Stimulated activated CD4-positive, alpha-beta T cell treated with anti-CD3 and anti-CD28 coated beads, Interleukin-1b, Interleukin-23, amount 100 ng/mL, for 48 hours (primary cell): ENCODE measurements around the gene MAPK7.

ENCODE experiments used
- DNase-seq: peaks from one replicate; pipeline ENCODE4 v3.0.0-alpha.2; 2020

The MAPK7 gene

DNA sequence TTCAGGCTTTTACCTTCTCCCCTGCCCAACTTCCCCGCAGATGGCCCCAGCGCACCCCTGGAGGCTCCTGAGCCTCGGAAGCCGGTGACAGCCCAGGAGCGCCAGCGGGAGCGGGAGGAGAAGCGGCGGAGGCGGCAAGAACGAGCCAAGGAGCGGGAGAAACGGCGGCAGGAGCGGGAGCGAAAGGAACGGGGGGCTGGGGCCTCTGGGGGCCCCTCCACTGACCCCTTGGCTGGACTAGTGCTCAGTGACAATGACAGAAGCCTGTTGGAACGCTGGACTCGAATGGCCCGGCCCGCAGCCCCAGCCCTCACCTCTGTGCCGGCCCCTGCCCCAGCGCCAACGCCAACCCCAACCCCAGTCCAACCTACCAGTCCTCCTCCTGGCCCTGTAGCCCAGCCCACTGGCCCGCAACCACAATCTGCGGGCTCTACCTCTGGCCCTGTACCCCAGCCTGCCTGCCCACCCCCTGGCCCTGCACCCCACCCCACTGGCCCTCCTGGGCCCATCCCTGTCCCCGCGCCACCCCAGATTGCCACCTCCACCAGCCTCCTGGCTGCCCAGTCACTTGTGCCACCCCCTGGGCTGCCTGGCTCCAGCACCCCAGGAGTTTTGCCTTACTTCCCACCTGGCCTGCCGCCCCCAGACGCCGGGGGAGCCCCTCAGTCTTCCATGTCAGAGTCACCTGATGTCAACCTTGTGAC lies 3.6 kb downstream of the MAPK7 start:
- DNase-seq = no peak

DNA sequence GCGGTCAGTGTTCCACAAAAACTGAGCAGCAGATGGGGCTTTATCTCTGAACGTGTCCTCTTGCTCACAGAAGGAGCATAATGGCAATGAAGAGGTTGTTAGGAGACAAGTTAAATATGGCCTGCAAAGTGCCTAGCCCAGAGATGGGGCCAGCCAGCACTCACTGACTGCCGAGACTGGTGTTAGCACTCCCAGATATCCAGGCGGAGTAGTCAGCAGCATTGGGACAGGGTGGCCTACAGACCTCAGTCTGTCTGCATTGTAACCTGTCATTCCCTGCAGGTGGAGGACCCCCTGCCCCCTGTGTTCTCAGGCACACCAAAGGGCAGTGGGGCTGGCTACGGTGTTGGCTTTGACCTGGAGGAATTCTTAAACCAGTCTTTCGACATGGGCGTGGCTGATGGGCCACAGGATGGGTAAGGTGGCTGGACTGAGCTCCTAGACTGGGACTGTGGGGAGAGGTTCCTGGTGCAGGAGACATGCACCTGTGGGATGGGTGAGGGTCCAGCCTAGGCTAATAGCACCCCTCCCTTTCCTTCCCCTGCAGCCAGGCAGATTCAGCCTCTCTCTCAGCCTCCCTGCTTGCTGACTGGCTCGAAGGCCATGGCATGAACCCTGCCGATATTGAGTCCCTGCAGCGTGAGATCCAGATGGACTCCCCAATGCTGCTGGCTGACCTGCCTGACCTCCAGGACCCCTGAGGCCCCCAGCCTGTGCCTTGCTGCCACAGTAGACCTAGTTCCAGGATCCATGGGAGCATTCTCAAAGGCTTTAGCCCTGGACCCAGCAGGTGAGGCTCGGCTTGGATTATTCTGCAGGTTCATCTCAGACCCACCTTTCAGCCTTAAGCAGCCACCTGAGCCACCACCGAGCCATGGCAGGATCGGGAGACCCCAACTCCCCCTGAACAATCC lies 4.5 kb downstream of the MAPK7 start:
- DNase-seq = no peak

DNA sequence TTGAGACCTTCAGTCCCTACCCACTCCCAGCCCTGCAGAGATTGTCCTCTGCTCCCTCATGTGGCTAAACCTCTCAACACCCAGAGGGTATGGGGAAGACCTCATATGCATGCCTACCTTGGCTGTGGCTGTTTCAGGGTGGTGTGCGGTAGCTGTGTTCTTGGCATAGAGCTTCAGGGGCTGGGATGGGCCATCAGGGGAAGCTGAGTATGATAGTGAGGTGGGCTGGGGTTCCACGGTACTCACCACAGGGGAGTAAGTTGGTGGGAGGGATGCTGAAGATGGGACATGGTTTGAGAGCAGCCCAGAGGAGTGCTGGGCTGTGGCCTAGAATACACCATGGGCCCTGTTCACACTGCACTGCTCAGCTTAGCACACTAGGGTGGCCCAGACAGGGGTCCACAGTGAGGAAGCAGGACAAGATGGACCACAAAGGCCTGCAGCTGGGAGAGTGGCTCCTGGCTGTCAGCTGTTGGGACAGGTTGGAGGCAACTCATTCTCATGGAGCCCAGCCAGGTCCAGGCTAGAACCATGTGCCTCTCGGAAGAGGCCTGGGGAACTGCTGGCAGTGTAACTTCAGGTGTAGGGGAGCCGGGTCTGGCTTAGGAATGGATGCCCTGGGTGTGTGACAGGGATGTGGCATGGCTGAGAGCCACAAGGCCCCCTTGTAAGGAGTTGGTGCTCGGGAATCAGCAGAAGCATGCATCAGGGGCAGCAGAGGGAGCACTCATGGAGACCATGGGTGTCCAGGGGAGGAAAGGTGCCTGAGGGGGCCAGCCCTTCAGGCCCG lies 5.6 kb downstream of the MAPK7 start:
- no peak for DNase-seq

DNA sequence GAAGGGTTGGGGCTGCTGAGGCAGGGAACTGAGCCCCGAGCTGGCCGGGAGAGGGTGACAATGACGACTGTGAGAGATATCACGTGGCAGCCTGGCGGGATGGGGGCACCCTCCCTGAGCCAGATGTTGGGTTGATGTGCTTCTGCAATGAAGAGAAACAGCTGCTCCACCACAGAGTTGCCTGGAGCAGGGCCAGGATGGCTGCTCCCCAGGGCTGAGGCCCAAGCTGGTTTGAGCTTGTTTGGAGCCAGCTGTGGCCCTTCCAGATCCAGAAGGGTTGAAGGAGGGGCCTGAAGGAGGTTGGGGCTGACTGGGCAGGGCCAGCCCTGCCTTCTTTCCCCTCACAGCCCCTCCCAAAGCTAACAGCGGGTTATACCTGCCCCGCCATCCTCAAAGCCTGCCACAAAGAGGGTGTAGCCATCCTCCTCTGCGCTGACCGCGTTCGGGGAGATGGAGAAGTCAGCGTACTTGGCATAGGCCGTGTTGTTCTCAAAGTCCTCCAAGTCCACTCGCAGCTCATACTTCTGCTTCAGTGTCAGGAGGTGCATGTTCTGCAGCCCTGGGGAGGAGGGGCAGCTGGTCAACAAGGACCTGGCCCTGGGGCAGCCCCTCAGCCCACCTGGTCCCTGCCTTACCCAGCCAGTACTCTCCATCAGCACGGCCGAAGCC lies 6.6 kb downstream of the MAPK7 start:
- no peak for DNase-seq

DNA sequence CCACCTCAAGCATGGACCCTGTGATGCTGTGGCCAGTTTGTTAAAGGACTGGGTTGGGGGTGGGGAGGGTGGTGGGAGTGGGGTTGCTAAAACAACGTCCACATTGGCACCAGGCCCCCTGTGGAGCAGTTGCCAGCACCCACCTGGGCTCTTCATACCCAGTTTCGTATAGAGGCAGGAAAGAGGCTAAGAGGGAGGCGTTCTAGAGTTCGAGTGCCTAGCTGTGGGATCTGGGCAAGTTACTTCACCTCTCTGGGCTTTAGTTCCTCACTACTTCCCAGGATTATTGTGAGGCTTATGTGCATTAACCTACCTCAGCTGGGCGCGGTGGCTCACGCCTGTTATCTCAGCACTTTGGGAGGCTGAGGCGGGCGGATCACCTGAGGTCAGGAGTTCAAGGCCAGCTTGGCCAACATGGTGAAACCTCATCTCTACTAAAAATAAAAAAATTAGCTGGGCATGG lies 7.3 kb downstream of the MAPK7 start:
- DNase-seq = no peak

DNA sequence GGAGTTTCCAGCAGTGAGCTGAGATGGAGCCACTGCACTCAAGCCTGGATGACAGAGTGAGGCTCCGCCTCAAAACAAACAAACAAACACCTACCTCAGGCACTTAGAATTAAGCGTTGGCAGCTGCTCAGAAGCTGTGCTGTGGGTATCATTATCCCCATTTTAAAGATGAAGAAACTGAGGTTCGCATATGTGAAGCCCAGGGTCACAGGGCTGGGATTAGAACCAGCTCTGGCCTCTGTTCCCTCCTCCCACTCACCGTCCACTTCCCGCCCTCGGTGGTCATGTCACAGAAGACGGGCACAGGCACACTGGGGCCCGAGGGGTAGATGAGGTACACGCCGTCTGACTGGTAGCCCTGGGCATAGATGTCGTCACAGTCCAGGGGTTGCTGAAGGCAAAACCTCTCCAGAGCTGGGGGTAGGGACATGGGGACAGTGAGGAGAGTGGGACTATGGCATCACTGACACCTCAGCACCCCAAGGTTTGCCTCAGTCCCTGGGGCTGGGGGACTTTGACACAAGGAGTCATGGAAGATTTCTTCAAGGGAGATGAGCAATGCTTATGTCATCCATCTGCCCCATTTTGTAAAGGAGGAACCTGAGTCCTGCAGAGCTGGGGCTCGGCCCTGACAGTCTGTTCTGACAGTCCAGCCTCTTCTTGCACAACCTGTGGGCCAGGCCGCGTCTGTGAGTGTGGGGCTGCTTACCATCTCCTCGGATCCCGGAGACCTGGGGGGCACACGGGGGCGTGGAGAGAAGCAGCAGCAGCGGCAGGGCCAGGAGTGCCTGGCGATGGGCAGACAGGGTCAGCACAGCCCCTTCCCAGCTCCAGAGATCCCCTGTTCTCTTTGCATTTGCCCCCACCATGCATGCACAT lies 8.0 kb downstream of the MAPK7 start:
- DNase-seq = no peak

DNA sequence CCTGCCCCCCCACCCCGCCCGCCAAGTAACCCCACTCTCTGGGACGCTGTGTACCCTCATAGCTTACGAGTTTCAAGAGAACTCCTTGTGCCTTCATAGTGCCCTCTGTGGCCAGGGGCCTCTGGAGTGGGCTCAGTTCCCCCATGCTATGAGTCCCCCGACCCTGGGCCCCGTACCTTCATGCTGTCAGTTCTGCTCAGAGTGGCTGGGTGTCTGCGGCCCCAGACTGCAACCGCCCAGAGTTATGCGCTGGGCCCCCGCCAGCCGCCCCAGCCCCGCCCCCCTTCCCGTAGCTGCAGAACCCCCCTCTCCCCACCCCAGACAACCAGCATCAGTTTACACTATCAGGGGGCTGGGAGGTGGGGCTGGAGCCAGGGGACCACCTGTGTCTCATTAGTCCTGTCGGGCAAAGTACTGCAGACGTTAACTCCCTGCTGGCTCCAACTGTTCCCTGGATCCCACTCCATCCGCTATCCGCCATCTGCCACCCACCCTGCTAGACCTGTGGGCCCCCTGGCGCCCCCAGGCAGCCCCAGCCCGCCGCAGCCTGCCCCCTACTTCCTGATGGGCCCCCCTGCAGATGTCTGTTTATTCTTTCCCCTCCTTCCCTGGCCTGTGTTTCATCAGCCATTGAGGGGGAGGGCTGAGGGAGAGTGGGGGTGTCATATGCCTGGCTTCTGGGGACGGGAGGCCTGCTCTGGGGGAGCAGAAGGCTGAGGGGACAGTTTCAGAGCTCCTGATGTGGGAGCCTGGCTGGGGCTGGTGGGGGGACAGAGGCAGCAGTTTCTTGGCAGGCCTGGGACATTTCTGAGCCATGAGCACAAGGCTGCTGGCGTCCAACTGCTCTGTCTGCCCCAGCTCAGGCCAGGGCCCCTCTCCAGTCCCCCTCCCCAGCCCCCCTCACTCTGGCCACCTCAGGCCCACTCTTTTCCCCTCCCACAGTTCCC lies 8.9 kb downstream of the MAPK7 start, which contains the start of gene MFAP4:
TSS of gene MFAP4 (minus strand) at position 217 of the 947 bp plus-strand sequence. CDS start at position 182, 35 bp downstream.
- no peak for DNase-seq

DNA sequence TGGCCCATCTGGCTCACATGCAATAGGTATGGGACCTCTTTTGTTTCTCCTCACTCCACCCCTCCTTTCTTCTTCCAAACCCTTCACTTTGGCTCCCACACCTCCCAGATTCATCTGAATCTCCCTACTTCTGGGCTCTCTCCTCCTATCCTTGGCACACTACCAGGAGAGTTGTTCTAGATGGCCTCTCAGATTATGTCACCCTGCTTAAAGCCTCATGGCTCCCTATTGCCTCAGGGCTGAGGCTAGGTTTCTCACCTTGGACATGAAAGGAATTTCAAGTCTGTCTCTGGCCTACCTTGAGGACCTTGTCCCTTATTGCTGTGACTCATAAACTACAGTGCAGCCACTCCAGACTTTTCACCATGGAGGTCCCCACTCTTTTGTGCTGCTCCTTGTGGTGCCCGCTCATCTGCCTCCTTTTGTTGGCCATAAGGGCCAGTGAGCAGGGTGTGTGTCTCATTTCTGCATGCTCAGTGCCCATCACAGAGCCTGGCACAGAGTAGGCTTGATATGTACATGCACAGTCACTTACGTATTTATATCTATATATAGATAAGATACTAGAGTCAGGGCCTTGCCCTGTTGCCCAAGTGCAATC lies 9.7 kb downstream of the MAPK7 start:
- DNase-seq = no peak

DNA sequence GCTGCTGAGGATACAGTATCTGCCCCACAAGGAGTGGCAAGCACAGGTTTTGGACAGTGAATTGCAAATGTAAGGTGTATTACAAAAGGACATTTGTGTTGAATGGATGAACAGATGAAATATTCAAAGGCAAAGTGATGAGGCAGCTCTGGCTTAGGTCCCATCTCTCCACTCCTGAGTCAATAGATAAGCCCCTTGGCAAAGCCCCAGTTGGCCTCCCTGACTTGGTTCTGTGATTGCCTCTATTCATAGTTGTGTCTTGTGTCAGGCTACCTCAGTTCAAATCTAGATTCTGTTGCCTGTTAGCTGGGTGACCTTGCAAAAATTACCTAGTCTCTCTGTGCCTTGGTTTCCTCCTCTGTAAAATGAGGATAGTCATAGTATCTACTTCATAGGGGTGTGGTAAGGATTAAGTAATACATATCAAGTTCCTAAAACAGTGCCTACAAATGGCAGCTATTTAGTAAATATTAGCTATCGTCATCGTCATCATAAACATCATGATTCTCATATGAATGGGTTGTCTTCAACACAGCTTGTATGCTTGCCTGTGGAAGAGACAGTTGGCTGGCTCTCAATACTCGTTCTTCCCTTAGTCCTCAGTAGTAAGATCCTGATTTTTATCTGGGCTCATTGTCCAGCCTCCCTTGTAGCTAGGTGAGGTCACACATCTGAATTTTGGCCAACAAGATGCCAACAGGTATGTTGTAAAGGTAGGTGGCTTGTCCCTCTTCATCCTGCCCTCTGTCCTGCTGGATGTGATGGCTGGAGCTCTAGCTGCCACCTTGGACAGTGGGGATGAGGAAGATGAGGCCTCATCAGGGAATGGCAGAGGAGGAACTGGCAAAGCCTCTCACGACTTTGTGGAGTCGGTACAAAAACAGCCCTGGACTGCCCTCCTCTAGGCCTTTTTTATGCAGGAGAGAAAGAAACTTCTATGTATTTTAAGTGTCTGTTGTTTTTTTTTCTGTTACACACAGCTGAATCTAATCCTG lies 10.8 kb downstream of the MAPK7 start:
- no peak for DNase-seq

DNA sequence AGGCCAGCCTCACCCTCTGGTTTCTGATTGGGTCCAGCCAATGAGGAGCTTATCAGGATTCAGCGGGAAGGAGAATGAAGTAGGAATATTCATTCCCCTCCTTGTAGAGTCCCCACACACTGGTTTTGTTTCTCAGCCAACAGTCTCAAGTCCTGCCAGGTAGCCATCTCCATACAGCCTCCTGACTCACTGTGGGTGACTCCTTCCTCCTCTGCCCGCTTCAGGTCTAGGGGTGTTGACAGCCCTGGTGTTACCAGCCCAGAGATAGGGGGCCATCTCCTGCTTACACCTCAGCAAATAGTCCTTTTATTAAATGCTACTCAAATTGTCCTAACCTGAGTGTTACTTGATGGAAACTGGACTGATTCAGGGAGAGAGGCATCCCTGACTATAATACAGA lies 12.7 kb downstream of the MAPK7 start:
- no peak for DNase-seq

DNA sequence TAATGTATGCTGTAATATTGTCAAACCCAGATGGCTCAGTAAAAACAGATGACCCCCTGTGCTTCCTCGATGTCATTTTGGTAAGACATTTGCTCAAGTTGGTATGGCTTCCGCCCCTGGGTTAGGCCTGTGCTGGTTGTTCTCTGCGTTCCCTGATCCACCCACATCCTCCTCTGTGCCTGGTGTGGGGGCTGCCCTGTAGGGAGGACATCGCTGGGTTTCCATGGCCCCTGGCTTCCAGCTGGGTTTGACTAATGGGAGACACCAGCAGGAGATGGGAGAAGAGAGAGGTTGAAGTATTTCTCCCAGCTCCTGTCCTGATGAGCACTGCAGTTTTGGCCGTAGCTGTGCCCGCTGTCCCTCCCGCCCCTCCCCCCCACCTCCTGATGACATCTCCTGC lies 13.1 kb downstream of the MAPK7 start:
- DNase-seq = no peak

DNA sequence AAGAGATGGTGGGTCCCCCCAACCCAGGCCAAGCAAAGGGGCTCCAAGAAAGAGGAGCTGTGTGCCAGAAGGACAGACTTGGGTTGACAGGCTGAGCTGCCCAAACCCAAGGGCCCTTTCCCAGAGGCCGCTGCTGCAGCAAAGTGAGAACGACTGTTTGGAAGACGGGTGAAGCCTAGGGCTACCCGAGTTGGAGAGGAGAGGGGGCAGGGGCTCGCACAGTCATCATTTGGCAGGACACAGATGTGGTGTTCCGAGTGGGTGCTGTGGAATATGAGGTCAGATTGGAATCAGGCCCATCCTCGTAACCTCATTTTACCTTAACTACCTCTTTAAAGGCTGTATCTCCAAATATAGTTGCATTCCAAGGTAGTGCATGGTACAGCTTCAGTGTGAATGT lies 14.0 kb downstream of the MAPK7 start:
- DNase-seq = no peak

DNA sequence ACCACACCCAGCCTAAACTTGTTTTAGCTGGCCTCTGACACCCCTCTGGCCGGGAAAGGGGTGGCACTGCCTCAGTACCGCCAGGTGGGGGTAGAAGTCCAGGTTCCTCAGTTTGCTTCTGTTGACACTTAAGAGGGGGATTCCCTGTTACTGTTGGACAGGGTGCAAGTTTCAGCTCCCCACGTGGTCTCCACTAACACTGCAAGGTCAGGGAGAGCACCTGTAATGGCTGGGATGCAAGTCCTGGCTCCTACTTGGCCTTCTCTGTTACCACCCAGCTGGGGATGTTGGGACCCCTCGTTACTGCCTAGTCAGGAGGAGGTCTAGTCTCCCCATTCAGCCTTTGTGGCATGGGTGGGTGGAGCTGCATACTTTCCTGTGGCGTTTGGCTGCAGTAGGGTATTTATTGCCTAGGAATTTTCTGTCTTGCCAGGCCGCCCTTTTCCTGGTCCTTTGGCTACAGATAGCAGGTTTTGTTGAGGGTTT lies 19.3 kb downstream of the MAPK7 start:
- DNase-seq = no peak

DNA sequence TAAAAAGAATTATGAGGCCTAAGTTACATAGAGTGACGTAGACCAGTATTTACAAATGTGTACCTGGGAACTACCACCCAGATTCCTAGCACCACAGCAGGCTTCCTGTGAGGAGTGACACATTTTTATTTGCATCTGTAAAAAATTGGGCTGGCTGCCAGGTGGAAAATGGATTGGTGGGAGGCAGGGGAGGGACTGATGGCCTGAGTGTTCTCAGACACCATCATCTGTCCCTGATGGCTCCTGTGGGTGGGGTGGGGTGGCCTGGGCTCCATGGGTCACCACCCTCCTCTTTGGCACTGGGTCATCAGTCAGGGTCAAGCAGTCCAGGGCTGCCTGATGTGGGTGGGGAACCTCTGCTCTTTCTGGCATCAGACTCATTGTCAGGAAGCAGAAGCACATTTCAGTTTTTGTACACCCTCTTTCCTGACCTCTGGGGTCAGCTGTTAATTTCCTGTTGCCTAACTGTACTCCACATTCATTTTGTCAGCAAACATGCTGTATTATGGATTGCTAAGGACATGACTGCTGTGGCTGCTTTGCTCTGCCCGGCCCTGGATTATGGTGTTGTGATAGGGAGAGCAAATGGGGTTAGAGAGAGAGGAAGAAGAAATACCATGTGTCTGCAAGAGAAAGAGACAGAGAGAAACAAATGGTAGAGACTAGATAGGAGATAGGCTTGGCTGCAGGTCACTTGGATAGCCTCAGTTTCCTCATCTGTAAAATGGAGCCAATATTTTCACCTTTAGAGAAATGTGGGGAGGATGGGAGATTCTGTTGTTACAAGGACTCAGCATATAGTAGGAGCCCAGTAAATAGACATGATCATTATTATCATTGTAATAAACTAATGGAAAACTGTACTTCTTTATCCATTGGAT lies 20.2 kb downstream of the MAPK7 start:
- no peak for DNase-seq

DNA sequence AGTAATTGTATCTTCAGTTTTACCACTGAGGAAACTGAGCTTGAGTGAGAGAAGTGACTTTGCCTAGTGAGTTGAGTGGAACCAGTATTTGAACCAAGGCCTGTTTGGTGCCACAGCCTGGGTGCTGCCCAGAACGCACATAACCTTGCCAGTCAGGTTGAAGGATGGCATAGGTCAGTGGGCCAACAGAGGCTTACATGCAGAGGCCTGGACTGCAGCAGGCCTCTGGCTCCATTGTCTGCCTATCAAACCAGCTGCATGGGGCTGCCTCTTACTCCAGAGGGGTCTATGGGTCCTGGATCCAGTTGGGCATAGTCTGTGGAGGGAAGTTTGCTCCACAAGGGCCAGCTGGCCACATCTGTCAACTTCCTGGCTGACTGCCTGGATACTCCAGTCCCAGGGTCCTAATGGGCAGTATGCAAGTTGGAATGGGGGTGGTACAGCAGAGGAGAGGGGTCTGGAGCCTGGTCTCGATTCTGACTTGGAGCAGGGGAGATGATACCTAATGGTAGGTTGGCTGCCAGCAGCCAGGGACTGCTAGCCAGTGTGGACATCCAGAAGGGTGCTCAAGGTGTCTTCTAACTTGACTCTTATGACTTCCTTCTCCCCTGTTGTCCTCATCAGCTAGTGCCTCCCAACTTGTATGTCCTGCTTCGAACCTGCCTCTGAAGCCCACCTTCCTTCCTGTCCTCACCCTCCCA lies 21.6 kb downstream of the MAPK7 start:
- DNase-seq = no peak

DNA sequence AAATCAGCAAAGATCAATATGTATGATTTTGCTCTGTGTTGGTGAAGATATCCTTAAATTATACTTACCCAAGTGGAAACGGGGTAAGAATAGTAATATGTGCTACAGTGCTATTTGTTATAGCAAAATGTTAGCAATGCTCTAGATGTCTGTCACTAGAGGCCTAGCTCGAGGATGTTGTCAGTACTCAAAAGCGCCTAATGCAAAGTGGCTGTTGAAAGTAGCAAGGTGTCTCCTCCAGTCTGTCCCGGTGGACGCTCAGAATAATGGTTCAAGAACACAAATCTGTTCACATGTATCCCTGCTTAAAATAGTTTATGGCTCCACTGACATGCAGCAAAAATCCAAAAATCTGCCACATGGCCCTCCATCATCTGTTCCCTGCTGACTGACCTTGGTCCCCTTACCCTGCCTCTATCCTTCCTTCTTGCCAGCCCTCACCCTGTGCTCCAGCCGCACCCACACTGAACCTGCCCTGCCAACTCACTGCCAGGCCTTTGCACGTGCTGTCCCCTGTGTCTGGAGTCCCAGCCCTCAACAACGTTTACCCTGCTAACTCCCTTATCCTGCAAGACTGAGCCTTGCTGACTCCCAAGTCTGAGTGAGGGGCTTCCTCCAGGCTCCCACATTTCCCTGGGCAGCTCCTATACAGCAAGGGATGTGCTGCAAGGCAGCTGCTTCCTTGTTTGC lies 23.2 kb downstream of the MAPK7 start:
- DNase-seq = no peak
